Activated CD4-positive, CD25-positive, alpha-beta regulatory T cell treated with anti-CD3 and anti-CD28 coated beads, Interleukin-2, amount 50 U/mL, for 72 hours (primary cell): ENCODE measurements around the gene WDR18.
"Not testable (repeated sequence)": the region's sequence is repeated elsewhere in the genome, so short reads cannot be mapped to it uniquely, and the experiment has no call there.

Experiments
- DNase-seq: peaks from one replicate; pipeline ENCODE4 v3.0.0; 2021

WDR18 gene

GRCh38 chr19:952049-952679 is 32.0 kb upstream of the WDR18 start:
- DNase-seq = no peak

DNA sequence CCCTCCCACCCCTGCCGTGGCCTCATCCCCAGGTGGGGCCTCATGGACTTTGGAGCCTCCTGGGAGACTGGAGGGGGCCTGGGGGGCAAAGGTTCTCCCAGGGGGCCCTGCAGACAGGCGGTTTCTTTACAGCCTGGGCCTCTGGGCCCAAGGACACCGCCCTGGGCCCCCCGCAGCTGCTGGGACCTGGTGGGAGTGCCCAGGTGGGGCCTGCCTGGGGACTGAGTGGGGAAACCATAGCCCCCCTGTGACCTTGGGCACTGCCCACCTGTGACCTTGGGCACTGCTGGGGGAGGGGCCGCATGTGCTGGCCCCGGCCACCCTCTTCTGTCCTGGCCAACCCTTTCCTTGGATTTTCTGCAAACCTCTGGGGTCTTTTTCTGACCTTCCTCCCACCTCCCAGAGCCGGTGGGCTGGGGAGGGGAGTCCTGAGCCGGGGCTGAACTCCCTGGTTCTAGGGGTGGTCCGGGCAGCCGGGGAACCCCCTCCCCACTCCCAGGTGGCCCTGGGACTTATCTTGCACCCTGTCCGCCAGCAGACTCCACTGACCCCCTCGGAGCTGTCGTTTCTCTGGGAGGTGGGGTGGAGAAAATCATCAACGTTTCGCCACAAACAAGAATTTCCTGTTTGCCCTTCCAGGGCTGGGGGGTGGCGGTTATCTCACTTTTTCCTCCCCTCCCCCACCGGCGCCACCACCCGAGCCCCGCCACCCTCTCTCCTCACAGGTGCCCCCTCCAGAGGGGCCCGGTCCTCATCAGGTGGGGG is 31.3 kb upstream of the WDR18 start:
- DNase-seq = no peak

GRCh38 chr19:953445-954271 is 30.5 kb upstream of the WDR18 start:
- DNase-seq = no peak

GRCh38 chr19:954272-954671 is 29.9 kb upstream of the WDR18 start:
- no peak for DNase-seq

DNA sequence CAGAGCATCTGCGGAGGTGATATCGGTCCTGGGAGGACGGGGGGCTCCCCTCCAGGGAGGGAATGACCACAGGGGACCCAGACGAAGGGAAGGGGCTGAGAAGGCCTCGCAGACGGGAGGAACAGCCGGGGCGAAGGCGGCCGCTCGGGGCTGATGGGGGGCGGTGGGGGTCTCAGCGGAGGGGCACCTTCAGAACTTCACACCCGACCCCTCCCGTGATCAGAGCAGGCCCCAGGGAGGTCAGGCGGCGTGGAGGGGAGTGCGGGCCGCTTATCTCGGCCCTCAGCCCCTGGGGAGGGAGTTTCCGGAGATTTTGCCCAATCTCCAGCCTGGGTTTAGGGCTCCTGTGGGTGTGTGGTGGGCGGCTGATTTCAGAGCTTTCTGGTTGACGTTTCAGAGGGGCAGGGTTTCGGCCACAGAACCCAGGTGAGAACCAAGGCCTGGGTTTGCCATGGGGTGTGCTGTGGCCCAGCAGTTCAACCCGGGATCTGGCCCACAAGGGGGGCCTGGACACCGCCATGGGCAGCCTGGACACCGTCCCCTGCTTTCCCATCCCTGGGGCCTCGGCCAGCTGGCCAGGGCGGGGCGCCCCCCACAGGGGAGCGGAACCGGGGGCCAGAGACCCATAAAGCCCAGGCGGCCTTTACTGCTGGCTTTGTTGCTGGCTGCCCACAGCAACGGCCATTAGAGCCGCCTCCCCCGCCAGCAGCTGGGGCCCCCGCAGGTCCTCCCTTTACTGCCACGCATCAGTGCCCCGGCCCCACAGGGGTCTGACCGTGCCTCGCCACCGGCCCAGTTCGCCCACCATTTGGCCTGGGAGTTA is 29.3 kb upstream of the WDR18 start:
- DNase-seq = no peak

GRCh38 chr19:955803-956765 is 28.1 kb upstream of the WDR18 start:
- DNase-seq = no peak

DNA sequence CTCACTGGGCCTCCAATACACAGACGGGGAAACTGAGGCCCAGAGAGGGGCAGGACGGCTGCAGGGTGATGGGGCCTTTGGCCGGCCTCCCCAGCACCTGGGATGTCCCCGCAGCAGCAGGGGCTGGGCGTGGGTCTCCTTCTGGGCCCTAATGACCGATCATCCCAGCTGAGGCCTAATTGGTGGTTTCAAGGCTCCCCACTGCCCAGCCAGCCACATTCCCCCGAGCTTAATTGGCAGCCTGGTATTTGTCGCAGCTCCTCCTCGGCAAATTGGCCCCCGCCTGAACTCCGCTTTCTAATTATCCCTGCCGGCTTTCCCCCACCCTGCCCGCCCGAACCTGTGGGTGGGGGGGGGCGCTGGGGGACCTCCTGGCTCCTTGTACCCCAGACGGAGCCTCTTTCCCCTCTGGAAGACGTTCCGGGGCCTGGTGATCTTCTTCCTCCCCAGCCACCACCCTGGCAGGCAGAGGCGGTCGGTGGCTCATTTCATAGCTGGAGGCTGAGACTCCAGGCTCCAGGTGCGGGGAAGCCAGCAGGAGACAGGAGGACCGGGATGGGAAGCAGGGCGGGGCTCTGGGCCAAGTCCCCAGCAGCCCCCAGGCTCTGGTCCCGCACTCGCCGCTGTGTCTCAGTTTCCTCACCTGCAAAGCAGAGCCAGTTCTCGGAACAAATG is 27.2 kb upstream of the WDR18 start:
- no peak for DNase-seq

DNA sequence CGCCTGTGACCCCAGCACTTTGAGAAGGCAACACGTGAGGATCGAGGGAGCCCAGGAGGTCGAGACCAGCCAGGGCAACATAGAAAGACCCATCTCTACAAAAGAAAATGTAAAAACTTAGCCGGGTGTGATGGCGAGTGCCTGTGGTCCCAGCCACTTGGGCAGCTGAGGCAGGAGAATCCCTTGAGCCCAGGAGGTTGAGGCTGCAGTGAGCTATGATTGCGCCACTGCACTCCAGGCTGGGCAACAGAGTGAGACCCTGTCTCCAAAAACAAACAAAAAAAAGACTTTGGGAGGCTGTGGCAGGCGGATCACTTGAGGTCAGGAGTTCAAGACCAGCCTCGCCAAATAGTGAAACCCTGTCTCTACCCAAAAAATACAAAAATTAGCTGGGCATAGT is 26.6 kb upstream of the WDR18 start:
- DNase-seq = not testable (repeated sequence)

- no peak for DNase-seq
These were observed 24.9 kb upstream of the WDR18 start for GRCh38 chr19:958967-959855.

- DNase-seq = no peak
These were observed 24.1 kb upstream of the WDR18 start for GRCh38 chr19:960020-960419.

- DNase-seq = no peak
These were observed 23.6 kb upstream of the WDR18 start for GRCh38 chr19:960601-960938.

DNA sequence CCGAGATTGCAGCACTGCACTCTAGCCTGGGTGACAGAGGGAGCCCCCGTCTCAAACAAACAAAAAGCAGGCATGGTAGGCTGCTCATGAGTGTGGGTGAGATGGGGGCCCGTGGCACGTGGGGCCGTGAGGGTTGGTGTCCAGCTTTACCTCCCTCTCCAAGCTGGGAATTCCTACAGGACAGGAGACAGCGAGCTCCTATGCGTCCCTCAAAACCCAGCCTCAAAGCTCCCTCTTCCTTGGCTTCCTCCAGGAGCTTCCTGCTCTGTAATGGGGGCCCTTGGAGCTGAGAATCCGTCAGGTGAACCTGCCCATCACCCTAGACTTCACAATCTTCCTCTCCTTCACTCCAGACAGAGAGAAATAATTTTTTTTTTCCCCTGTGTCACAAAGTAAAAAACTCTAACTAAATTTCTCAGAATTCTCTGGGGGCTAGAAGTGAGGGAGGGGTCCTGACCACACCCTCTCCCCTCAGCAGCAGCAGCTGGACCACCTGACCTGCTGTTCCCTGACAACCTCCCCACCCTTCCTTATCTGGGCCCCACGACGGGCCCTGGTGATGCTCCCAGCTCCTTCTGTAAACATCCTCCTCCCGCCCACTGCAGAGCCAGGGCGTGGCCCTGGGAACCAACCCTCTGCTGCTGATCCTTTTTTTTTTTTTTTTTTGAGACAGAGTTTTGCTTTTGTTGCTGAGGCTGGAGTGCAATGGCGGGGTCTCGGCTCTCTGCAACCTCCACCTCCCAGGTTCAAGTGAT is 22.1 kb upstream of the WDR18 start:
- no peak for DNase-seq

DNA sequence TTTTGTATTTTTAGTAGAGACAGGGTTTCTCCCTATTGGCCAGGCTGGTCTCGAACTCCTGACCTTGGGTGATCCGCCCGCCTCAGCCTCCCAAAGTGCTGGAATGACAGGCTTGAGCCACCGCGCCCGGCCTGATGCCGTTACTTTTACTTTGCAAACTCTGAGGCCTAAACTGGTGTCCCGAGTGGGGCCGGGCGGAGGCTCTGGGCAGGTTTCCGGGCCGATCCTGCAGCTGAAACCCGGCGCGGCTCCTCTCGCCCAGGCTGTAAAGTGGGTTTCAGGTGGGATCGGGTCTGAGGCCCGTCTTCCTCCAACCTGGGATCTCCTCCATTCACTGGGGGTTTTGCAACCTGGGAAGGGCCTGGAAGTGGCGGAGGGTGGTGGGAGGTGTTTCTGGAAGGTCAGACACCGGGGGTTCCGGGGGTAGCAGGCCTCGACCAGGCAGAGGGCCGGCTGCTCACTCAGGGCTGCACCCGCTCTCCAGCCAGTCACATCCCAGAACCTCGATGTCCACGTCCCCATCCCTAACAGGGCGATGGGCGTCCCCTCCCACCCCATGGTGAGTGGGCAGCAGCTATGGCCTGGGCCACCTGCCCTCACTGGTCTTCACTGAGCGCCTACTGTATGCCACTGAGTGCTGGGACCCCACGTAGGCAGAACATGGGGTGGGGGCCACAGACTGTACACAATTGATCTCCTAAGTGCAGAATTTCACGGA is 21.3 kb upstream of the WDR18 start:
- DNase-seq = no peak

DNA sequence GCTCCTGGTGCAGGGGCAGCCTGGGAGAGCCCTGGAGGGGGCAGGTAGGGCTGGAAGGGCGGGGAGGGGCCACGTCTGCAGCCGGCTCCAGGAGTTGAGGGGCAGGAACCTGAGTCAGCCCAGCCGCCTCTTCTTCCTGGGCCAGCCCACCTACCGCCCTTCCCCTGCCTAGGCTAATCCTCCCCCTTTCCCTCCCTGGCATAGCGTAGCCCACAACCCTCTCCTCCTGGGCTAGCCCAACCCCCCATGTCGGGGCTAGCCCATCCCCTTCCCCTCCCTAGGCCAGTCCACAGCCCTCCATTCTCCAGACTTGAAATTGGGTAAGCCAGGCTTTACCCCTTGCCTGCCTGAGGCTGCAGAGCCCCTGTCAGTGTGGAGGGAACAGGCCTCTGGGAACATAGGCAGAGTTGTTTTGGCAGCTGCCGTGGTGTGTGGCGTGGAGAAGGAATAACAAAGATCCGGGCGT is 20.6 kb upstream of the WDR18 start:
- no peak for DNase-seq

GRCh38 chr19:964116-964520 is 20.0 kb upstream of the WDR18 start:
- no peak for DNase-seq

DNA sequence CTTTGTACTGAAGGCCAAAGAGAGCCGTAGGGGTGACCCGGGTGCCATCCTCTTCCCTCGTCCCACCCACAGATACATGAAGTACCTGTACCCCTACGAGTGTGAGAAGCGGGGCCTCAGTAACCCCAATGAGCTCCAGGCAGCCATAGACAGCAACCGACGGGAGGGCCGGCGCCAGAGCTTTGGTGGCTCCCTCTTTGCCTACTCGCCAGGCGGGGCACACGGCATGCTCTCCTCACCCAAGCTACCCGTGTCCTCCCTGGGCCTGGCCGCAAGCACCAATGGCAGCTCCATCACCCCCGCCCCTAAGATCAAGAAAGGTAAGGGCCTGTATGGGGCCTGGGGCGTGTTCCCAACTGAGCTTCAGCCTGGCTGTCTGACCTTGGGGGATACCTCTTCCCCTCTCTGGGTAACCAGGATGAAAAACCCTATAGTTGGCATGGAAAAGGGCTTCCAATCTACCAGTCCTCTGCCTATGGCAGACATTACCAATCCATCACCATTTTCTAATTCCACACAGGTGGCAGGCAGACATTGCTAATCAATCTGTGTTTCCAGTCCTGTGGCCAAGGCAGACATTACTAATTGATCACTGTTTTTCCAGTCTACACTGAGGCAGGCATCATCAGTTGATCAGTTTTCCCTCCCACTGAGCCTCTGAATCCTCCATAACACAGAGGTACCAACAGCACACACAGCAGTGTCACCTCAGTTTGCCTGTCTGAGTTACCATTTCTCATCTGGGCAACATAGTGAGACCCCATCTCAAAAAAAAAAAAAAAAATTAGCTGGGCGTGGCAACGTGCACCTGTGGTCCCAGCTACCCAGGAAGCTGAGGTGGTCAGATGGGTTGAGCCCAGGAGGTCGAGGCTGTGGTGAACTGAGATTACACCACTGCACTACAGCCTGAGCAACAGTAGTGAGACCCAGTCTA is 19.1 kb upstream of the WDR18 start:
- DNase-seq = no peak

DNA sequence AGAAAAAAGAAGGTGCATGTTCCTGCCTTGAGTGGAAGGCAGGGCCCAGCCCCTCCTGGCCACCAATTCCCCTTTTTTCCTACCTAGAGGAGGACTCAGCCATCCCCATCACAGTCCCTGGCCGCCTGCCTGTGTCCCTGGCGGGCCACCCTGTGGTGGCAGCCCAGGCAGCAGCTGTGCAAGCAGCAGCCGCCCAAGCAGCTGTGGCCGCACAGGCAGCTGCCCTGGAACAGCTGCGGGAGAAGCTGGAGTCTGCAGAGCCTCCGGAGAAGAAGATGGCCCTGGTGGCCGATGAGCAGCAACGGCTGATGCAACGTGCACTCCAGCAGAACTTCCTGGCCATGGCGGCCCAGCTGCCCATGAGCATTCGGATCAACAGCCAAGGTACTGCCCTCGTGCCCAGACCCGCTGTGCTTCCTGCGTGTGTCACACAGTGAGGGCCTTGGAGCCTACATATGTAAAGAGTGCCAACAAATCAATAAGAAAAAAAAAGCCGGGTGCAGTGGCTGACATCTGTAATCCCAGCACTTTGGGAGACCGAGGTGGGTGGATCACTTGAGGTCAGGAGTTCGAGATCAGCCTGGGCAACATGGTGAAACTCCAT is 17.6 kb upstream of the WDR18 start:
- DNase-seq = no peak
